ENCODE data around the gene PRR20B. TPM values are rescaled to one million over a fixed set of nuclear protein-coding genes. Genes with fewer than 3 reads are reported as not detected.

PRR20B gene
- not detected in 2 replicates for total RNA-seq

DNA sequence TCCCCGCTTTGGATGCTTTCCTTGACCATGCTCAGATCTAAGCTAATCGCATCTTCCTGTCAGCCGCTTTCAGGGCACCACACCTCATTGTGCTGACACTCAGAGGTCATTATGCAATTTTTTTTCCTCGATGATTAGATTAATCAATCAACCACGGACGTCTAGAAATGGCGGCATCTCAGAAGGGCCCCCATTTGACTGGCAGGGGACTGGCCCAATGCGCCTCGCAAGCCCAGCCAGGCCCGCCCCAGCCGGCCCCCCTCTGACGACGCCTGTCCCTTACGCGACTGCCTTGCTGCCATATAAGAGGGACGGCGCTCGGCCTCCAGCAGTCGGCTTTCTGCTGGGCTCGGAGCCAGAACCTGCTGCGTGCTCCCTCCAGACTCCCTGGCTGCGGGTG is at the start of gene PRR20B:
Gene PRR20B (plus strand): TSS at position 301 of the 400 bp plus-strand sequence. CDS start 387 bp downstream, outside the sequence.

GRCh38 chr13:57140235-57140968 is 6.9 kb upstream of the PRR20B start, which contains the start of gene PRR20A:
PRR20A (plus strand) TSS chr13:57140918; CDS start chr13:57141305, 387 bp downstream.

GRCh38 chr13:57153761-57154160 is 6.5 kb downstream of the PRR20B start, which contains the start of gene PRR20C:
PRR20C (plus strand) TSS chr13:57154061; CDS start chr13:57154448, 387 bp downstream.

DNA sequence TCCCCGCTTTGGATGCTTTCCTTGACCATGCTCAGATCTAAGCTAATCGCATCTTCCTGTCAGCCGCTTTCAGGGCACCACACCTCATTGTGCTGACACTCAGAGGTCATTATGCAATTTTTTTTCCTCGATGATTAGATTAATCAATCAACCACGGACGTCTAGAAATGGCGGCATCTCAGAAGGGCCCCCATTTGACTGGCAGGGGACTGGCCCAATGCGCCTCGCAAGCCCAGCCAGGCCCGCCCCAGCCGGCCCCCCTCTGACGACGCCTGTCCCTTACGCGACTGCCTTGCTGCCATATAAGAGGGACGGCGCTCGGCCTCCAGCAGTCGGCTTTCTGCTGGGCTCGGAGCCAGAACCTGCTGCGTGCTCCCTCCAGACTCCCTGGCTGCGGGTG is 13.0 kb downstream of the PRR20B start, which contains the start of gene PRR20D:
Gene PRR20D (plus strand): TSS at position 301 of the 400 bp plus-strand sequence. CDS start 387 bp downstream, outside the sequence.

GRCh38 chr13:57166897-57167296 is 19.6 kb downstream of the PRR20B start, which contains the start of gene PRR20E:
PRR20E (plus strand) TSS chr13:57167197; CDS start chr13:57167584, 387 bp downstream.

Other genes starting within 250 kb of the PRR20B start
- gene PRR20A, start 6.6 kb upstream of the PRR20B start, total RNA-seq: not detected in 2 replicates
- gene PRR20C, start 6.6 kb downstream of the PRR20B start, total RNA-seq: not detected in 2 replicates
- not detected in 2 replicates for gene PRR20D, start 13.1 kb downstream of the PRR20B start, total RNA-seq
- not detected in 2 replicates for gene PRR20E, start 19.7 kb downstream of the PRR20B start, total RNA-seq

All from bladder microvascular endothelial cell (primary cell).